Tibial nerve (tissue), 4 donors: Measurements from ENCODE around the gene FBXL7. TPM values are rescaled to one million over a fixed set of nuclear protein-coding genes. Genes with fewer than 3 reads are reported as not detected.
A peak's percentile ranks its signal among the peaks of the same experiment; 100 is the strongest.

Source experiments
- DNase-seq, 2 donors: peaks; one replicate each; pipeline ENCODE4 v3.0.0-alpha.2; 2019; ENCODE audit warnings: low spot score in 2 of 2
- H3K27ac ChIP-seq, 4 donors: fragments of 200-600 bp; sonication (generic) in 3 of 4; one replicate each; pipeline ENCODE4 v1.5.1; 2017 to 2019; ENCODE audit warnings: mild to moderate bottlenecking in 1 of 4
- H3K27me3 ChIP-seq, 2 donors: fragments of 200-600 bp; sonication (generic) in 1 of 2; one replicate each; pipeline versions ENCODE4 v1.5.1 to v1.6.0; 2017 to 2019
- H3K36me3 ChIP-seq, 3 donors: fragments of 200-600 bp; sonication (generic); one replicate each; pipeline ENCODE4 v1.5.1; 2018 to 2019
- H3K4me1 ChIP-seq, 4 donors: fragments of 200-600 bp; sonication (generic) in 3 of 4; one replicate each; pipeline ENCODE4 v1.5.1; 2017 to 2019
- H3K4me3 ChIP-seq, 4 donors: fragments of 200-600 bp; sonication (generic) in 3 of 4; one replicate each; pipeline ENCODE4 v1.5.1; 2017 to 2019; ENCODE audit warnings: mild to moderate bottlenecking in 1 of 4, moderate library complexity in 1 of 4
- H3K9me3 ChIP-seq, 4 donors: fragments of 200-600 bp; sonication (generic) in 3 of 4; one replicate each; pipeline ENCODE4 v1.5.1; 2017 to 2019
- CTCF ChIP-seq, 5 experiments: fragments of 200-600 bp in 3 of 5; fragments of 450-650 bp in 2 of 5; sonication (generic) in 3 of 5; IDR thresholded peaks; one replicate each; pipeline ENCODE4 v1.5.1; 2016 to 2019; ENCODE audit warnings: antibody characterized with exemption in 5 of 5, mild to moderate bottlenecking in 3 of 5, moderate library complexity in 2 of 5
- EP300 ChIP-seq, 2 donors: sonication (generic); formaldehyde crosslinking; IDR thresholded peaks; one replicate each; pipeline ENCODE4 v1.6.1; 2017; ENCODE audit warnings: antibody characterized with exemption in 2 of 2, mild to moderate bottlenecking in 1 of 2
- POLR2A ChIP-seq, 2 donors: fragments of 450-650 bp; IDR thresholded peaks; one replicate each; pipeline ENCODE4 v1.6.1; 2017; ENCODE audit warnings: antibody characterized with exemption in 2 of 2, mild to moderate bottlenecking in 2 of 2, moderate library complexity in 2 of 2
- WGBS, 2 donors: methylation state at CpG; one replicate each; pipeline ENCODE4 v1.1.5; 2018; 5-methylcytosine and 5-hydroxymethylcytosine counted together
- total RNA-seq, 4 donors: library from RNA; depleted of rRNA; stranded (reverse); fragments of >200 nt; gene quantifications; one replicate each; pipeline ENCODE4 v1.1.0, GENCODE V29; 2016

FBXL7 gene
- total RNA-seq, 4 donors from 2014 or later, result 33.6 to 54.5 (median 40.9) TPM

GRCh38 chr5:15571081-15571480, 71.1 kb downstream of the FBXL7 start:
- TF ChIP-seq EP300 (IDR thresholded peaks at IDR 0.05) (no peak), POLR2A (IDR thresholded peaks at IDR 0.05) (no peak), CTCF (IDR thresholded peaks at IDR 0.05) (no peak)
- 64 to 71% methylated on average over 1 of the region's 1 CpG for whole genome bisulfite sequencing, 2 donors
- Histone ChIP-seq H3K4me1 (peaks cover 0 to 44% (median 17%) of the 10 kb centered on the region in 4 donors), H3K4me3 (no peak overlapping the region), H3K27ac (no peak overlapping the region), H3K27me3 (no peaks in the 10 kb centered on the region), H3K36me3 (no peaks in the 10 kb centered on the region), H3K9me3 (no peaks in the 10 kb centered on the region)
- no peak for DNase-seq

- WGBS, 2 donors, result 92 to 94% methylated on average over 7 of the region's 7 CpGs
- DNase-seq, result no peak
- Histone ChIP-seq H3K36me3 (no peaks in the 10 kb centered on the region), H3K4me1 (peaks cover 0 to 50% (median 17%) of the 10 kb centered on the region in 4 donors), H3K27me3 (no peaks in the 10 kb centered on the region), H3K27ac (no peak overlapping the region), H3K9me3 (no peaks in the 10 kb centered on the region), H3K4me3 (no peak overlapping the region)
- TF ChIP-seq POLR2A (IDR thresholded peaks at IDR 0.05) (no peak), CTCF (IDR thresholded peaks at IDR 0.05) (no peak), EP300 (IDR thresholded peaks at IDR 0.05) (no peak)
These were observed 71.6 kb downstream of the FBXL7 start for GRCh38 chr5:15571618-15572017.

GRCh38 chr5:15573590-15573989, 73.6 kb downstream of the FBXL7 start:
- no peak for DNase-seq
- peak overlapping the region in 1 of 4 donors; percentile 29 for H3K27ac ChIP-seq
- 25 to 36% methylated on average over 4 of the region's 4 CpGs for WGBS, 2 donors

GRCh38 chr5:15574128-15574527, 74.1 kb downstream of the FBXL7 start:
- no peak overlapping the region for H3K4me3 ChIP-seq
- TF ChIP-seq CTCF (IDR thresholded peaks at IDR 0.05) (no peak), POLR2A (IDR thresholded peaks at IDR 0.05) (no peak), EP300 (IDR thresholded peaks at IDR 0.05) (no peak)
- 89 to 94% methylated on average over 1 of the region's 1 CpG for WGBS, 2 donors
- H3K36me3 ChIP-seq, result no peaks in the 10 kb centered on the region
- peaks cover 0 to 60% (median 17%) of the 10 kb centered on the region in 4 donors for H3K4me1 ChIP-seq
- H3K27me3 ChIP-seq, result no peaks in the 10 kb centered on the region
- no peaks in the 10 kb centered on the region for H3K9me3 ChIP-seq
- H3K27ac ChIP-seq, result no peak overlapping the region
- no peak for DNase-seq

More at GRCh38 chr5:15573590-15573989, 73.6 kb downstream of the FBXL7 start:
- TF ChIP-seq POLR2A (IDR thresholded peaks at IDR 0.05) (no peak), CTCF (IDR thresholded peaks at IDR 0.05) (no peak), EP300 (IDR thresholded peaks at IDR 0.05) (no peak)
- Histone ChIP-seq H3K36me3 (no peaks in the 10 kb centered on the region), H3K4me1 (peaks cover 0 to 56% (median 17%) of the 10 kb centered on the region in 4 donors), H3K9me3 (no peaks in the 10 kb centered on the region), H3K4me3 (no peak overlapping the region), H3K27me3 (no peaks in the 10 kb centered on the region)

GRCh38 chr5:15574806-15575325, 74.9 kb downstream of the FBXL7 start:
- peaks cover 0 to 66% (median 17%) of the 10 kb centered on the region in 4 donors for H3K4me1 ChIP-seq
- H3K9me3 ChIP-seq, result no peaks in the 10 kb centered on the region
- DNase-seq, result no peak
- H3K27ac ChIP-seq, result peak overlapping the region in 2 of 4 donors; percentile 27 to 54
- TF ChIP-seq EP300 (IDR thresholded peaks at IDR 0.05), result no peak
- no peak for TF ChIP-seq CTCF (IDR thresholded peaks at IDR 0.05)
- TF ChIP-seq POLR2A (IDR thresholded peaks at IDR 0.05), result no peak
- no peak overlapping the region for H3K4me3 ChIP-seq
- no peaks in the 10 kb centered on the region for H3K36me3 ChIP-seq
- H3K27me3 ChIP-seq, result no peaks in the 10 kb centered on the region
- WGBS, 2 donors, result 33 to 34% methylated on average over 3 of the region's 3 CpGs
